ENCODE data around the gene MED4. TPM values are rescaled to one million over a fixed set of nuclear protein-coding genes. Genes with fewer than 3 reads are reported as not detected.

The MED4 gene
- polyA plus RNA-seq, 1 donor, result 51.1 TPM

DNA sequence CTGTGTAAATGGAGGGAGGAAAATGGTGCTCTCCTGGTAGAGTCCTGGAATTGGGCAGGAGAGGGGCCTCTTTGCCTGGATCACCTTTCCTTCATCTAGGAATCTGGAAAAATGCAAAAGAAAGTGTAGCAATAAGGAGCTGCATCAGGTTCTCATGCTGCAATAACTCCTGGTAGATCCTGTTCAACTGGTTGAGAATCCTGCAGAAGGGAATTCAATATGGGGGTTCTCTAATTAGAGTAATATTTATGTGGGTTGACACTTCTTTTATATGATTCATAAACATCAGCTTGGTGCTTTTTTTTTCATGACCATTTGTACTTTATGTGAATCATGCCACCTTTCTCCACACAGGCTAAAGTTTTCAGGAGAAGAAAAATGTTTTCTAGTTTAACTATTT is 66.8 kb downstream of the MED4 start:
- no peak for DNase-seq

Other genes starting within 250 kb of the MED4 start
- 58.5 TPM for gene SUCLA2, start 93.8 kb downstream of the MED4 start, polyA plus RNA-seq (ENCODE audit: insufficient read length)
- 11.6 TPM for gene NUDT15, start 57.4 kb downstream of the MED4 start, polyA plus RNA-seq (ENCODE audit: insufficient read length)
- gene ITM2B, start 138.1 kb upstream of the MED4 start, polyA plus RNA-seq (ENCODE audit: insufficient read length), result 329 TPM
- gene RB1, start 208.6 kb upstream of the MED4 start, polyA plus RNA-seq (ENCODE audit: insufficient read length), result 64.1 TPM

Measured in hindlimb muscle (tissue), 1 donor.